Fibroblast of skin of left quadriceps (primary cell): Measurements from ENCODE around the gene B4GALT5.
"Not testable (repeated sequence)": the region's sequence is repeated elsewhere in the genome, so short reads cannot be mapped to it uniquely, and the experiment has no call there.

ENCODE experiments used
- DNase-seq, 2 experiments: peaks; one replicate each; pipeline ENCODE4 v3.0.0-alpha.2; 2013; ENCODE audit warnings: low read depth in 2 of 2

The B4GALT5 gene

GRCh38 chr20:49713753-49714712 is at the start of gene B4GALT5:
Gene B4GALT5 (minus strand): TSS chr20:49713878. CDS start chr20:49713690, 188 bp downstream.
- peak; percentile 73 to 74 for DNase-seq

- DNase-seq = no peak
Observed at GRCh38 chr20:49762940-49763766, 49.5 kb upstream of the B4GALT5 start.

GRCh38 chr20:49761888-49762287 is 48.2 kb upstream of the B4GALT5 start:
- DNase-seq = not testable (repeated sequence)

- no peak for DNase-seq
Observed at GRCh38 chr20:49759266-49759950, 45.7 kb upstream of the B4GALT5 start.

- DNase-seq = no peak
Observed at GRCh38 chr20:49758781-49759180, 45.1 kb upstream of the B4GALT5 start.

GRCh38 chr20:49757597-49757996 is 43.9 kb upstream of the B4GALT5 start:
- DNase-seq = no peak

GRCh38 chr20:49756241-49756640 is 42.6 kb upstream of the B4GALT5 start:
- DNase-seq = no peak

GRCh38 chr20:49754596-49754995 is 40.9 kb upstream of the B4GALT5 start:
- no peak for DNase-seq

GRCh38 chr20:49753133-49753532 is 39.5 kb upstream of the B4GALT5 start:
- DNase-seq = no peak

GRCh38 chr20:49752201-49752903 is 38.7 kb upstream of the B4GALT5 start:
- no peak for DNase-seq

- DNase-seq = no peak
Observed at GRCh38 chr20:49751397-49751736, 37.7 kb upstream of the B4GALT5 start.

- no peak for DNase-seq
Observed at GRCh38 chr20:49750611-49751396, 37.1 kb upstream of the B4GALT5 start.

GRCh38 chr20:49749625-49750024 is 35.9 kb upstream of the B4GALT5 start:
- no peak for DNase-seq

- no peak for DNase-seq
Observed at GRCh38 chr20:49748525-49748838, 34.8 kb upstream of the B4GALT5 start.

- DNase-seq = no peak
Observed at GRCh38 chr20:49747707-49748524, 34.2 kb upstream of the B4GALT5 start.

GRCh38 chr20:49742948-49743347 is 29.3 kb upstream of the B4GALT5 start:
- DNase-seq = no peak

GRCh38 chr20:49741977-49742376 is 28.3 kb upstream of the B4GALT5 start:
- no peak for DNase-seq

GRCh38 chr20:49740807-49741206 is 27.1 kb upstream of the B4GALT5 start:
- DNase-seq = no peak

- no peak for DNase-seq
Observed at GRCh38 chr20:49739042-49739441, 25.4 kb upstream of the B4GALT5 start.

GRCh38 chr20:49737260-49737659 is 23.6 kb upstream of the B4GALT5 start:
- no peak for DNase-seq
